Caki2 (cell line): Measurements from ENCODE around the gene FAM204A. TPM values are rescaled to one million over a fixed set of nuclear protein-coding genes. Genes with fewer than 3 reads are reported as not detected.

ENCODE experiments used
- DNase-seq: peaks from one replicate; pipeline ENCODE4 v3.0.0-alpha.2; 2015; ENCODE audit warnings: low read depth
- in situ Hi-C: cut with HindIII; loops from 2 replicates; pipeline ENCODE4 v1.10.0; 2016; ENCODE audit warnings: low sequenced_read_pairs, low pct_unique_long_range_greater_than_20kb, mixed read lengths
- total RNA-seq: library from RNA; depleted of rRNA; stranded (reverse); fragments of >200 nt; shearing (Covaris generic); gene quantifications from 2 replicates; pipeline ENCODE4 v1.2.3, GENCODE V29; 2014; ENCODE audit warnings: low replicate concordance

The FAM204A gene
- total RNA-seq, 1 experiment from 2014 or later = 79.3 TPM

DNA sequence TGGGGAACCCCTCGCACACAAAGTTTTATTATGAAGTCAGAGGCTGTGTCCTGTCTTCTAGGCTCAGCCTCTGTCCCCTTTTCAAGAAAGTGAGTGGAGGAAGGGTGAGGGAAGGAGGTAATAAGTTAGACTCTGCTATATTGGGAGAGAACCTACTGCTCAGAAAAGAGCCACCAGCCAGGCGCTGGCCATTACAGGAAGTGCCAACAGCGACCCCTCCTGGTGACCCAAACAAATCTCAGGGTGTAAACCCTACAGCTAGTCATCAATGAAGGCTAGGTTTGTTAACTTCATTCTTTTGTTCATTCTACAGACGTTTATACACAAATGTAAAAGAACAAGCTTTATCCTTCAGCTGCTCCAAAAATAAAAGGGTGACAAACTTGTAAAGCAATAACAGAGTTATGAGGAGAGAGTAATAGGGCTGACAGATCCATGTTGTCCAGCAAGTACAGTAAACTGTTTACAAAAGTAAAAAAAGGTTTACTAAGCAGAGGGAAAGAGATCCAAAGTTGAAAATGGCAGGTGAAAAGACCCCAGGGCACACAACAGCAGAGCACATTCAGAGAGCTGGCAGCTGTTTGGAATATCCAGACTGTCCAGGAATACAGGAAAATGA, 82.7 kb downstream of the FAM204A start:
- DNase-seq = no peak
- in situ Hi-C loops = no loop called here

DNA sequence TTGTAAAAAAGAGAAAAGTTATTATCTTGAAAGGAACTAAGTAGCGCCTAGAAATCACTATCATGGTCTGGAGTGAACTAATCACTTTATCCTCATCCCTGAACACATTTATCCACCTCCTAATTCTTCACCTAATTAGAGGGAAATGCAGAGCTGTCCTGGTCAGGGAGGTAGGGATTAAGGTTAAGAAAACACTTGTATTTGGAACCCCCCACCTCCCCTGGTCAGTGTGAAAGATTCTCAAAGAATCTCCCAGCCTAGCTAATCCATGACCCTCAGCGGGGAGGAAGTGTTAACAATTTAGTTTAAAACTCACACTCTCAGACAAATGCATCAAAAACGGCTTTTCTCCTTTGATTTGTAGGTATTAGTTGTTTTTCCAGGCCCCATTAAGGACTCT, 83.8 kb downstream of the FAM204A start:
- in situ Hi-C loops = no loop called here
- no peak for DNase-seq

DNA sequence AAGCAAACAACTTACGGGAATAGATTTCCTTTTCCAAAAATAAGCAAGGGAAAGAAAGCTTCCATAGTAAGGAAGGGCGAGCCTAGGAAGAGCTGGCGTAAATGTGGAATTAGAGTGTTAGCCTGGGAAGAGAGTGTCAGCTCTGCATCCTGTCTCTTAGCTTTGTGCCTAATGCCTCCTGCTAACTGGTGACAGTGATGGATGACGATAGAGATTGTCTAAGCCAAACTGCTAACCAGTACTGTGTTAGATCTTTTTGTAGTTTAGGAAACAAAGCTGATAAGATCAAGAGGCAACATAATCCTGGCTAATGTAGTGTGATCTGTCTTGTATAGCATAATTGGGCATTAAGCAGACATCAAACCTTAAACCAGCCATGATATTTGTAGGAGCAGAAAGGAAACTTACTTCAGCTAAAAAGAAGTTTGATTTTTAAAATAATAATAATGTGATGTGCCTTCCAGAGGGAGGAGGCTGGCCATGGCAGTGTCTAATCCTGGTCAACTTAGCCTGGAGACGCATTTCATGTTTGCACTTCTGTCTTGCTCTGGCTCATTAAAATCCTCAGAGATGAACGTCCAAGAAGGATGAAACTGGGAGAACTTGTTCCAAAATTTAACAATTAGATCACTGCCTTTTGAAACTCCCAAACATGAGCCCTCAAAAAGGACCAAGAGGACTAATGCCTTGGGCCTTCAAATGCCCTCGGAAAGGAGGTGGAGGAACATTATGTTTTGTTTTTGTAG, 85.1 kb downstream of the FAM204A start:
- in situ Hi-C loops = no loop called here
- no peak for DNase-seq

DNA sequence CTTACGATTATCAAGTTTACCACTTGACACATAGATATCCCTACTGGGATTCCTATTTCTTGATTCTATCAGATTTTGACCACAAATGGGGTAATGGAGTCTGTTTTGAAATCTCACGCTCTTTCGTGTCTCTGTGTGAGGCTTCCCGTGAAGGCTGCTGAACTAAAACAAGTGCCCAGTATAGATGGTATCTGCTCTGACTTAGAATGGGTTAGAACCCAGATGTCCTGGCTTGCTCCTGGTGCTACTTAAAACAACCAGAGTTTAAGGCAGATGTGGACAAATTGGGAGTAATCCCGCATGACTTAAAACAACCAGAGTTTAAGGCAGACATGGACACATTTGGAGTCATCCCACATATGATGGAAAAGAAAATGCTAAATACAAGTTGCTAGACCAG, 85.9 kb downstream of the FAM204A start:
- in situ Hi-C loops = no loop called here
- no peak for DNase-seq

DNA sequence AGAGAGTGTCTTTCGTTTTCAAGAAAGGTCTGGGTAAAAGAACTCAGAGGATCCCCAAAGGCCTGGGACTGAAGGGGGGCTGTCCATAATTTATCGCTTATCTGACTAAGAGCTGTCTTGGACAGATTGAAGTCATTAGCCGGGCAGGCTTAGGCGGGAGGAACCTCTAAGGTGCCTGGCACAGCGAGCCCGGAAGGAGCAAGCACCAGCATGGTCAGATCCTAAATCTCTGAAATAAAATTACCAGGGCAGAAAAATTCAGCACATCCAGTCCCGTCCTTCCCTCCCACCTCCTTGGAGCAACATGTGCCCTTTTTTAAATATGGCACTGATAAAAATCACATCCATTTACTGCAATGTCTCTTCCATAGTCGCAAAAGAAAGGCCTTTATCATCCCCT, 86.8 kb downstream of the FAM204A start:
- in situ Hi-C loops = no loop called here
- no peak for DNase-seq

DNA sequence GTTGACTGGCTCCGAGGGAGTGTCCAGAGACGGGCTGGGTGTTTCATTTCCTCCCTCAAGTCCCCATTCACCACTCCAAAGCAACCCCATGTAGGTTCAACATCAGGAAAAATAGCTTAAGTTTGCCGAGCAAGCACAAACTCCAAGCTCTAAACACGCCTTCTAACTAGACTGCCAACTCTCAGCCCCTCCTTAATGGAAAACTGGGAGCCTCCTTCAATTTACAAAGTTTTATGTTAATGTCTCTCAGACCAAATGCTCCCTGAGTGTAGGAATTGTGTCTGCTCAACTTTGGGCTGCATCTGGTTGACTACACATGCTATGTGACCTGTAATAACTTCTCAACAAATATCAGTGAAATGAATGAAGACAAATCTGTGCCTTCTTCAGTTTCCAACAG, 87.5 kb downstream of the FAM204A start:
- in situ Hi-C loops = no loop called here
- DNase-seq = no peak

DNA sequence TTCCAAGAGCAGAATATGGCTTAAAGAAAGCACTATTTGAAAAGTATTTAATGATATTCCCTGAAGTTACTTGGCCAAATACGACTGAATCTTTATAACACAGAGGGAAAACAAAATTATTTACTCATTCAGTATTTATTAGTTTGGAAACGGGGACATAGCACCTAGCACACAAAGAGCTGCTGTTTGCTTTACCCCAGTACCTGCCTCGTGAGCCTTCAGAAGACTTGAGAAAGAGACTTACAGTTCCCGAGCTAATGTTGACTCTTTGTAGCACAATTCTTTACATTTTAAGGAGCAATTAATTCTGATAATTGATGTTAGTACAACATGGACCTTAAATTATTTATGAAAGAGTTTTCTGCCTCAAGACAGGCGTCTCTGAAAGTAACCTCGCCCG, 88.7 kb downstream of the FAM204A start:
- in situ Hi-C loops = no loop called here

DNA sequence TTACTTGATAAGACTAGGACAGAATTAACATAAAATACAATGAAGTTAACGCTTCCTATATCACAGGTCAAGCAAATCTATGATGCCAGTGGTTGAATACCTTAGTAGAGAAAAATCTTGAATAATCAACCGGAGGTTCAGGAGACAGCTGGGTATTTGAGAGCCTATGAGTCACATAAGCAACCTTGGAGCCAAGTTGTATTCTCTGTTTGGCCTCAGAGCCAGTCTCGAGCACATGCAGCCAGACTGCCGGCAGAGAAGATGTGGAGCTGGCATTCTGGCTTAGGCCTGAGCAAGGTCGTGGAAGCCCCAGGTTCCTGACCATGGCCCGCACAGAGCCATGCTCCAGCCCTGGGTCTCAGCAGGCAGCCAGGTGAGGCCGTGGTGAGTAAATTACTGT, 90.3 kb downstream of the FAM204A start:
- in situ Hi-C loops = no loop called here
- DNase-seq = no peak

More for the DNA sequence above, 88.7 kb downstream of the FAM204A start:
- no peak for DNase-seq

DNA sequence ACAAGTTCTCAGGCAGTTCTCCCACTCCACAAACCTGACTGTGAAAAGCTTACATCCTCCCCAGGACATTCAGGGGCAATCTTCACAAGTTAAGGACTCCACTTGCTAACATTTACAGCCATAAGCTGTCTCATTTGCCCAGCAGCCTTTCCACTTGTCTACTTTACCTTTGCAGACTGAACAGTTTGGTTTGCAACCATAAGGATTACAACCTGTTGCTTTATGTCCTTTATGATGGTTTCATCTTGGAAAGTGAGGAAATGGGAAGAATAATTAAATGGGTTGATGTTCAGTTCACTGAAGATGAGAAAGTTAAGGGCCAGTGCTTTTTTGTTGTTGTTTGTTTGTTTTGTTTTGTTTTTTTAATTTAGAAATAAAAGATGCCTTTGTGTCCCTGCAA, 92.4 kb downstream of the FAM204A start:
- in situ Hi-C loops = no loop called here
- DNase-seq = no peak
